Hepatic stellate cell (primary cell): ENCODE data around the gene PCDH1.
"Not testable (repeated sequence)": the region's sequence is repeated elsewhere in the genome, so short reads cannot be mapped to it uniquely, and the experiment has no call there.

ENCODE experiments used
- DNase-seq: peaks from one replicate; pipeline ENCODE4 v3.0.0; 2011; ENCODE audit warnings: low spot score

Gene PCDH1

GRCh38 chr5:141878186-141878710 lies at the start of gene PCDH1:
Gene PCDH1, minus strand, starts transcription at chr5:141878410. Its CDS starts 148 bp downstream, at chr5:141878262.
- DNase-seq = peak; percentile 48

- no peak for DNase-seq
Observed at GRCh38 chr5:141926434-141926833, 48.2 kb upstream of the PCDH1 start.

GRCh38 chr5:141923448-141924313 lies 45.5 kb upstream of the PCDH1 start, which contains the start of gene DELE1:
Gene DELE1, plus strand, starts transcription at chr5:141923871. Its CDS starts 71 bp downstream, at chr5:141923942.
- peak; percentile 96 for DNase-seq

- DNase-seq = not testable (repeated sequence)
Observed at GRCh38 chr5:141922827-141923447, 44.7 kb upstream of the PCDH1 start.

GRCh38 chr5:141920771-141921170 lies 42.6 kb upstream of the PCDH1 start:
- no peak for DNase-seq

- DNase-seq = no peak
Observed at GRCh38 chr5:141919218-141920119, 41.3 kb upstream of the PCDH1 start.

GRCh38 chr5:141917760-141918159 lies 39.5 kb upstream of the PCDH1 start:
- DNase-seq = no peak

GRCh38 chr5:141916522-141916921 lies 38.3 kb upstream of the PCDH1 start:
- DNase-seq = no peak

- DNase-seq = no peak
Observed at GRCh38 chr5:141915881-141916336, 37.7 kb upstream of the PCDH1 start.

GRCh38 chr5:141914797-141915196 lies 36.6 kb upstream of the PCDH1 start:
- no peak for DNase-seq

- peak; percentile 40 for DNase-seq
Observed at GRCh38 chr5:141914199-141914743, 36.1 kb upstream of the PCDH1 start.

- DNase-seq = no peak
Observed at GRCh38 chr5:141913560-141914198, 35.5 kb upstream of the PCDH1 start.

GRCh38 chr5:141910271-141910673 lies 32.1 kb upstream of the PCDH1 start:
- DNase-seq = no peak

- DNase-seq = no peak
Observed at GRCh38 chr5:141909212-141909611, 31.0 kb upstream of the PCDH1 start.

- no peak for DNase-seq
Observed at GRCh38 chr5:141908796-141909195, 30.6 kb upstream of the PCDH1 start.

GRCh38 chr5:141906972-141907371 lies 28.8 kb upstream of the PCDH1 start:
- no peak for DNase-seq

GRCh38 chr5:141906517-141906916 lies 28.3 kb upstream of the PCDH1 start:
- DNase-seq = no peak

- no peak for DNase-seq
Observed at GRCh38 chr5:141904551-141904950, 26.3 kb upstream of the PCDH1 start.

- DNase-seq = no peak
Observed at GRCh38 chr5:141903261-141903660, 25.1 kb upstream of the PCDH1 start.

- no peak for DNase-seq
Observed at GRCh38 chr5:141902015-141902814, 24.0 kb upstream of the PCDH1 start.
